GM23338 (cell line): ENCODE results near the gene PROB1.
A peak's percentile ranks its signal among the peaks of the same experiment; 100 is the strongest.

Experiments
- CREB1 ChIP-seq: fragments of 250-450 bp; sonication (Bioruptor Pico); IDR thresholded peaks from 2 replicates; pipeline ENCODE4 v1.5.0; 2020; ENCODE audit warnings: low read depth, mild to moderate bottlenecking, moderate library complexity
- EZH2 ChIP-seq: fragments of 200-600 bp; sonication (generic); IDR thresholded peaks from one replicate; pipeline ENCODE4 v1.8.0; 2017; ENCODE audit warnings: antibody characterized with exemption, mild to moderate bottlenecking, low read depth; ENCODE audit not compliant: unreplicated experiment
- POLR2AphosphoS5 ChIP-seq: IDR thresholded peaks from 2 replicates; pipeline ENCODE4 v1.6.1; 2016; ENCODE audit warnings: antibody characterized with exemption, low read depth
- TF ChIP-seq, protein P1 (sequence below), 2 experiments: fragments of 200-600 bp in 1 of 2; sonication (generic) in 1 of 2; conservative IDR thresholded peaks; 2 replicates each; pipeline versions ENCODE4 v1.5.1 to v1.6.1; 2016 to 2017; ENCODE audit warnings: antibody characterized with exemption in 2 of 2, low read depth in 2 of 2, mild to moderate bottlenecking in 2 of 2, moderate library complexity in 1 of 2
- TF ChIP-seq, protein P2 (sequence below): IDR thresholded peaks from one replicate; pipeline ENCODE4 v1.6.1; 2018; ENCODE audit warnings: antibody characterized with exemption; ENCODE audit not compliant: unreplicated experiment

DNA sequence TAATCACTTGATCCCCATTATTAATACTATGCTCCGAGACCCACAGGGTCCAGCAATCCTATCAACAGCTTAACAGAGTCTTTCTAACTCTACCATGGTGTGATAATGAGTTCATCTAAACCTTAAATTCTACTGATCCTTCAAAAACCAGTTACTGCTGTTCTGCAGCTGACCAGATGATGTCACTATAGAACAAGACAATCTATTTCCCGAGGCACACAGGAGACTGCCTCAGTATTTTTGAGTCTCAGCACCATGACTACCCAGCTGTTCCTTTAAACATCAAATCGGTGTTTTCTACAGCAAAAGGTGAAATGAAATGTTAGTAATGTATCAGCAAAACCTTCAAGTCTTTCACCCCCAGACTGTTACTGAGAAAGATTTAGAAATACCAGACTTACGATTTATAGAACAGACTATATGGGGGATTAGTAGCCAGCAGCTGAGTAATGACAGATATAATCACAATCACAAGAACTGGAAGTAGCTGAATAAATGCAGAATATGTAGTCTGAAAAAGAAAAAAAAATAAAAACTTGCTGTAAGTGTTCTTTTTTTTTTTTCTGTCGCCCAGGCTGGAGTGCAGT, 27.5 kb upstream of the PROB1 start:
- TF ChIP-seq, protein P1, sequence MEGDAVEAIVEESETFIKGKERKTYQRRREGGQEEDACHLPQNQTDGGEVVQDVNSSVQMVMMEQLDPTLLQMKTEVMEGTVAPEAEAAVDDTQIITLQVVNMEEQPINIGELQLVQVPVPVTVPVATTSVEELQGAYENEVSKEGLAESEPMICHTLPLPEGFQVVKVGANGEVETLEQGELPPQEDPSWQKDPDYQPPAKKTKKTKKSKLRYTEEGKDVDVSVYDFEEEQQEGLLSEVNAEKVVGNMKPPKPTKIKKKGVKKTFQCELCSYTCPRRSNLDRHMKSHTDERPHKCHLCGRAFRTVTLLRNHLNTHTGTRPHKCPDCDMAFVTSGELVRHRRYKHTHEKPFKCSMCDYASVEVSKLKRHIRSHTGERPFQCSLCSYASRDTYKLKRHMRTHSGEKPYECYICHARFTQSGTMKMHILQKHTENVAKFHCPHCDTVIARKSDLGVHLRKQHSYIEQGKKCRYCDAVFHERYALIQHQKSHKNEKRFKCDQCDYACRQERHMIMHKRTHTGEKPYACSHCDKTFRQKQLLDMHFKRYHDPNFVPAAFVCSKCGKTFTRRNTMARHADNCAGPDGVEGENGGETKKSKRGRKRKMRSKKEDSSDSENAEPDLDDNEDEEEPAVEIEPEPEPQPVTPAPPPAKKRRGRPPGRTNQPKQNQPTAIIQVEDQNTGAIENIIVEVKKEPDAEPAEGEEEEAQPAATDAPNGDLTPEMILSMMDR (conservative IDR thresholded peaks at IDR 0.05; ENCODE audit: low read depth in 2 of 2): peak; percentile 96 to 98
- no peak for TF ChIP-seq CREB1
- no peak for TF ChIP-seq POLR2AphosphoS5
- no peak for TF ChIP-seq EZH2
- TF ChIP-seq, protein P2, sequence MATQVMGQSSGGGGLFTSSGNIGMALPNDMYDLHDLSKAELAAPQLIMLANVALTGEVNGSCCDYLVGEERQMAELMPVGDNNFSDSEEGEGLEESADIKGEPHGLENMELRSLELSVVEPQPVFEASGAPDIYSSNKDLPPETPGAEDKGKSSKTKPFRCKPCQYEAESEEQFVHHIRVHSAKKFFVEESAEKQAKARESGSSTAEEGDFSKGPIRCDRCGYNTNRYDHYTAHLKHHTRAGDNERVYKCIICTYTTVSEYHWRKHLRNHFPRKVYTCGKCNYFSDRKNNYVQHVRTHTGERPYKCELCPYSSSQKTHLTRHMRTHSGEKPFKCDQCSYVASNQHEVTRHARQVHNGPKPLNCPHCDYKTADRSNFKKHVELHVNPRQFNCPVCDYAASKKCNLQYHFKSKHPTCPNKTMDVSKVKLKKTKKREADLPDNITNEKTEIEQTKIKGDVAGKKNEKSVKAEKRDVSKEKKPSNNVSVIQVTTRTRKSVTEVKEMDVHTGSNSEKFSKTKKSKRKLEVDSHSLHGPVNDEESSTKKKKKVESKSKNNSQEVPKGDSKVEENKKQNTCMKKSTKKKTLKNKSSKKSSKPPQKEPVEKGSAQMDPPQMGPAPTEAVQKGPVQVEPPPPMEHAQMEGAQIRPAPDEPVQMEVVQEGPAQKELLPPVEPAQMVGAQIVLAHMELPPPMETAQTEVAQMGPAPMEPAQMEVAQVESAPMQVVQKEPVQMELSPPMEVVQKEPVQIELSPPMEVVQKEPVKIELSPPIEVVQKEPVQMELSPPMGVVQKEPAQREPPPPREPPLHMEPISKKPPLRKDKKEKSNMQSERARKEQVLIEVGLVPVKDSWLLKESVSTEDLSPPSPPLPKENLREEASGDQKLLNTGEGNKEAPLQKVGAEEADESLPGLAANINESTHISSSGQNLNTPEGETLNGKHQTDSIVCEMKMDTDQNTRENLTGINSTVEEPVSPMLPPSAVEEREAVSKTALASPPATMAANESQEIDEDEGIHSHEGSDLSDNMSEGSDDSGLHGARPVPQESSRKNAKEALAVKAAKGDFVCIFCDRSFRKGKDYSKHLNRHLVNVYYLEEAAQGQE: no peak
